H1 (cell line): Measurements from ENCODE around the gene LRP2BP. TPM values are rescaled to one million over a fixed set of nuclear protein-coding genes. Genes with fewer than 3 reads are reported as not detected.

Experiments used
- CTCF ChIA-PET: fragments of 300-600 bp; sonication (Branson Sonifier 250); formaldehyde crosslinking; loops from one replicate; lab custom pipeline; 2021; ENCODE audit not compliant: partially characterized antibody; lab: Charles Lee
- POLR2A ChIA-PET: fragments of 300-600 bp; sonication (Branson Sonifier 250); formaldehyde crosslinking; loops from one replicate; lab custom pipeline; 2021; ENCODE audit warnings: inconsistent platforms; ENCODE audit not compliant: partially characterized antibody; lab: Charles Lee
- DNase-seq, 2 experiments: peaks; one replicate each; pipeline versions ENCODE4 v3.0.0 to v3.0.0-alpha.2; 2010 to 2022; ENCODE audit warnings: low spot score in 2 of 2, low read depth in 1 of 2, mixed read lengths in 1 of 2
- FAIRE-seq: peaks from 2 replicates; lab custom pipeline; 2011; peaks lifted over from hg19 to GRCh38; lab: Jason Lieb, UNC
- H2AFZ ChIP-seq: 2 replicates; pipeline ENCODE4 v1.8.1; 2012; ENCODE audit warnings: low read length, inconsistent platforms
- H2AK5ac ChIP-seq: 2 replicates; pipeline ENCODE4 v1.6.1; 2013; ENCODE audit warnings: low read depth, low read length
- H2BK120ac ChIP-seq: replicated peaks from 2 replicates; pipeline ENCODE3; 2013; ENCODE audit warnings: low read depth, low read length, inconsistent platforms
- H2BK12ac ChIP-seq: 2 replicates; pipeline ENCODE4 v1.6.1; 2013; ENCODE audit warnings: low read depth, low read length
- H2BK15ac ChIP-seq: 2 replicates; pipeline ENCODE4 v1.6.1; 2013; ENCODE audit warnings: low read length
- H2BK20ac ChIP-seq: 2 replicates; pipeline ENCODE4 v1.6.1; 2013; ENCODE audit warnings: low read length
- H2BK5ac ChIP-seq: 2 replicates; pipeline ENCODE4 v1.6.1; 2013; ENCODE audit warnings: low read depth, low read length
- H3K14ac ChIP-seq: 2 replicates; pipeline ENCODE4 v1.6.1; 2013; ENCODE audit warnings: inconsistent platforms; ENCODE audit not compliant: insufficient read length
- H3K18ac ChIP-seq: 2 replicates; pipeline ENCODE4 v1.6.1; 2013; ENCODE audit warnings: low read length; ENCODE audit errors: extremely low read depth
- H3K23ac ChIP-seq: 2 replicates; pipeline ENCODE4 v1.6.1; 2013; ENCODE audit warnings: inconsistent platforms; ENCODE audit not compliant: insufficient read length
- H3K23me2 ChIP-seq: 2 replicates; pipeline ENCODE4 v1.6.1; 2013; ENCODE audit warnings: low read depth, low read length
- H3K27ac ChIP-seq: 2 replicates; pipeline ENCODE4 v1.6.1; 2011; ENCODE audit warnings: low read depth, low read length, inconsistent platforms
- H3K27me3 ChIP-seq, 4 experiments: replicated peaks in 1 of 4; 1 replicate in 1 of 4; 2 replicates in 3 of 4; pipeline versions ENCODE4 v1.6.1 to v1.8.1; 2011 to 2013; ENCODE audit warnings: low read length in 3 of 4, mild to moderate bottlenecking in 3 of 4, inconsistent platforms in 2 of 4, mixed read lengths in 2 of 4, moderate library complexity in 1 of 4; ENCODE audit not compliant: control insufficient read depth in 3 of 4, insufficient read depth in 3 of 4; ENCODE audit errors: extremely low read depth in 1 of 4
- H3K36me3 ChIP-seq, 4 experiments: 2 replicates each; pipeline versions ENCODE4 v1.6.1 to v1.8.1; 2011 to 2013; ENCODE audit warnings: mild to moderate bottlenecking in 4 of 4, low read length in 3 of 4, moderate library complexity in 2 of 4, control low read depth in 1 of 4, inconsistent platforms in 1 of 4; ENCODE audit not compliant: insufficient read depth in 4 of 4, control insufficient read depth in 2 of 4
- H3K4ac ChIP-seq: replicated peaks from 2 replicates; pipeline ENCODE3; 2013; ENCODE audit warnings: low read length, low read depth, mixed read lengths, inconsistent platforms; ENCODE audit not compliant: insufficient read length
- H3K4me1 ChIP-seq, 4 experiments: replicated peaks in 1 of 4; 1 replicate in 1 of 4; 2 replicates in 3 of 4; pipeline versions ENCODE4 v1.6.1 to v1.8.1; 2011 to 2013; ENCODE audit warnings: low read length in 3 of 4, inconsistent platforms in 2 of 4, mixed read lengths in 1 of 4; ENCODE audit not compliant: insufficient read depth in 4 of 4, control insufficient read depth in 3 of 4
- H3K4me2 ChIP-seq, 2 experiments: 2 replicates each; pipeline versions ENCODE4 v1.6.1 to v1.8.1; 2011 to 2013; ENCODE audit warnings: low read depth in 2 of 2, low read length in 2 of 2, control low read depth in 1 of 2, inconsistent platforms in 1 of 2, mild to moderate bottlenecking in 1 of 2; ENCODE audit not compliant: insufficient read depth in 1 of 2
- H3K4me3 ChIP-seq, 4 experiments: fragments of 200-600, 300-600 bp in 1 of 4; sonication (generic), shearing (Covaris generic), sonication (Bioruptor Twin) in 1 of 4; 2 replicates each; pipeline versions ENCODE4 v1.5.1 to v1.8.1; 2011 to 2016; ENCODE audit warnings: low read length in 4 of 4, low read depth in 3 of 4, control low read depth in 2 of 4, inconsistent platforms in 2 of 4, mild to moderate bottlenecking in 2 of 4, mixed read lengths in 1 of 4, moderate library complexity in 1 of 4; ENCODE audit not compliant: insufficient read depth in 2 of 4; ENCODE audit errors: extremely low read depth in 1 of 4
- H3K56ac ChIP-seq: replicated peaks from 2 replicates; pipeline ENCODE3; 2013; ENCODE audit warnings: low read depth, mild to moderate bottlenecking, mixed read lengths, low read length, inconsistent platforms; ENCODE audit not compliant: insufficient read length
- H3K79me1 ChIP-seq: 2 replicates; pipeline ENCODE4 v1.6.1; 2013; ENCODE audit warnings: low read depth, low read length, control low read depth
- H3K79me2 ChIP-seq, 2 experiments: 2 replicates each; pipeline versions ENCODE4 v1.6.1 to v1.8.1; 2012 to 2013; ENCODE audit warnings: low read length in 2 of 2, mild to moderate bottlenecking in 2 of 2, inconsistent platforms in 1 of 2; ENCODE audit not compliant: insufficient read depth in 2 of 2, control insufficient read depth in 1 of 2
- H3K9ac ChIP-seq, 4 experiments: replicated peaks in 1 of 4; 1 replicate in 1 of 4; 2 replicates in 3 of 4; pipeline versions ENCODE4 v1.6.1 to v1.8.1; 2011 to 2013; ENCODE audit warnings: low read depth in 3 of 4, low read length in 3 of 4, control low read depth in 2 of 4, mild to moderate bottlenecking in 2 of 4, moderate library complexity in 2 of 4, inconsistent platforms in 1 of 4; ENCODE audit errors: extremely low read depth in 1 of 4
- H3K9me3 ChIP-seq, 2 experiments: 2 replicates each; pipeline versions ENCODE4 v1.6.1 to v1.8.1; 2012 to 2013; ENCODE audit warnings: mild to moderate bottlenecking in 2 of 2, moderate library complexity in 2 of 2, control low read depth in 1 of 2, inconsistent platforms in 1 of 2, low read depth in 1 of 2, low read length in 1 of 2, mixed read lengths in 1 of 2; ENCODE audit not compliant: insufficient read depth in 2 of 2
- H4K20me1 ChIP-seq, 2 experiments: replicated peaks in 1 of 2; 2 replicates each; pipeline versions ENCODE3 to v1.8.1; 2011 to 2013; ENCODE audit warnings: inconsistent platforms in 2 of 2, low read length in 2 of 2, mild to moderate bottlenecking in 1 of 2; ENCODE audit not compliant: insufficient read depth in 2 of 2, control insufficient read depth in 1 of 2
- H4K5ac ChIP-seq: 2 replicates; pipeline ENCODE4 v1.6.1; 2013; ENCODE audit warnings: low read length, low read depth, mixed read lengths, inconsistent platforms; ENCODE audit not compliant: insufficient read length
- H4K8ac ChIP-seq: 2 replicates; pipeline ENCODE4 v1.8.0; 2013; ENCODE audit warnings: mild to moderate bottlenecking, moderate library complexity, low read length, inconsistent platforms; ENCODE audit not compliant: insufficient read depth; ENCODE audit errors: extremely low read depth
- H4K91ac ChIP-seq: replicated peaks from 2 replicates; pipeline ENCODE3; 2013; ENCODE audit warnings: low read length, mixed read lengths, inconsistent platforms; ENCODE audit not compliant: insufficient read length
- ASH2L ChIP-seq: fragments of 200-600, 300-600 bp; sonication (generic); IDR thresholded peaks from one replicate; pipeline ENCODE4 v1.7.1; 2017; ENCODE audit warnings: low read length
- CTBP2 ChIP-seq: IDR thresholded peaks from 2 replicates; pipeline ENCODE4 v1.7.0; 2011; ENCODE audit warnings: borderline replicate concordance, mild to moderate bottlenecking, moderate library complexity, mixed read lengths, low read length; ENCODE audit not compliant: insufficient read depth, insufficient read length
- EZH2 ChIP-seq: fragments of 200-600 bp; sonication (generic); IDR thresholded peaks from 2 replicates; pipeline ENCODE4 v1.7.1; 2012; ENCODE audit warnings: low read depth, mild to moderate bottlenecking, moderate library complexity, low read length, inconsistent platforms; ENCODE audit not compliant: severe bottlenecking
- GABPA ChIP-seq: IDR thresholded peaks from 2 replicates; pipeline ENCODE4 v1.6.1; 2011; ENCODE audit warnings: mild to moderate bottlenecking, low read length, moderate library complexity, borderline replicate concordance; ENCODE audit not compliant: insufficient read depth
- HDAC2 ChIP-seq, 2 experiments: fragments of 300-600 bp in 1 of 2; sonication (generic) in 1 of 2; IDR thresholded peaks; 2 replicates each; pipeline ENCODE4 v1.6.1; 2011 to 2012; ENCODE audit warnings: low read depth in 2 of 2, low read length in 2 of 2, mild to moderate bottlenecking in 2 of 2, moderate library complexity in 2 of 2, borderline replicate concordance in 1 of 2, inconsistent platforms in 1 of 2
- PHF8 ChIP-seq: fragments of 200-600 bp; sonication (generic); conservative IDR thresholded peaks from 2 replicates; pipeline ENCODE4 v1.7.1; 2012; ENCODE audit warnings: low read depth, mild to moderate bottlenecking, inconsistent platforms, low read length, moderate library complexity
- POLR2AphosphoS5 ChIP-seq: IDR thresholded peaks from 2 replicates; pipeline ENCODE4 v1.6.1; 2011; ENCODE audit warnings: low read depth, low read length
- SAP30 ChIP-seq: fragments of 300-600 bp; sonication (generic); IDR thresholded peaks from 2 replicates; pipeline ENCODE4 v1.7.1; 2012; ENCODE audit warnings: low read length, moderate library complexity, mild to moderate bottlenecking, inconsistent platforms; ENCODE audit not compliant: insufficient read depth, insufficient replicate concordance
- SIRT6 ChIP-seq: IDR thresholded peaks from one replicate; pipeline ENCODE4 v1.7.1; 2012; ENCODE audit warnings: low read length, inconsistent platforms
- SRF ChIP-seq: IDR thresholded peaks from 2 replicates; pipeline ENCODE4 v1.6.1; 2011; ENCODE audit warnings: mild to moderate bottlenecking, low read depth, low read length, moderate library complexity
- SUZ12 ChIP-seq: fragments of 200-600 bp; sonication (generic); IDR thresholded peaks from 2 replicates; pipeline ENCODE4 v1.6.1; 2012; ENCODE audit warnings: mild to moderate bottlenecking, inconsistent platforms, low read length, moderate library complexity, mixed read lengths
- WGBS, 2 experiments: shearing (Covaris generic) in 1 of 2; methylation state at CpG; one replicate each; pipeline versions ENCODE4 v1.1.6 to v1.1.7; 2013 to 2015; ENCODE audit warnings: low lambda C conversion rate in 2 of 2, mixed read lengths in 2 of 2, inconsistent platforms in 1 of 2, low coverage in 1 of 2, missing lambda C conversion rate in 1 of 2; ENCODE audit not compliant: insufficient replicate concordance in 2 of 2, insufficient coverage in 1 of 2, insufficient read length in 1 of 2; ENCODE audit errors: extremely low coverage in 1 of 2, missing lambda C conversion rate in 1 of 2; 5-methylcytosine and 5-hydroxymethylcytosine counted together
- polyA plus RNA-seq, 7 experiments: library from polyadenylated mRNA; depleted of rRNA in 3 of 7; stranded (reverse) in 5 of 7; unstranded in 2 of 7; fragments of >200 nt in 5 of 7; fragments of 200-250 nt in 2 of 7; gene quantifications; 1 replicate in 5 of 7; 2 replicates in 1 of 7; 4 replicates in 1 of 7; pipeline versions ENCODE4 v1.2.1 to v1.2.3, GENCODE V29; 2011 to 2013; ENCODE audit warnings: missing spikeins in 2 of 7, mixed read lengths in 2 of 7
- total RNA-seq: library from RNA; stranded (reverse); fragmentation: NEBNext Ultra II Directional; extraction: Animal tissue kit (Norgen Biotek cat#: 25700); gene quantifications from 2 replicates; pipeline ENCODE4 v1.2.1, GENCODE V29; 2021
- TF ChIP-seq, protein P1 (sequence below): IDR thresholded peaks from 2 replicates; pipeline ENCODE4 v1.6.1; 2011; ENCODE audit warnings: low read length, improper control_type of control experiment

The LRP2BP gene
- total and polyA plus RNA-seq, 2 of the 8 experiments (the other 6 are each of a cell fraction or from before 2014, with no cell fraction given) = 0.12 to 0.30 TPM

DNA sequence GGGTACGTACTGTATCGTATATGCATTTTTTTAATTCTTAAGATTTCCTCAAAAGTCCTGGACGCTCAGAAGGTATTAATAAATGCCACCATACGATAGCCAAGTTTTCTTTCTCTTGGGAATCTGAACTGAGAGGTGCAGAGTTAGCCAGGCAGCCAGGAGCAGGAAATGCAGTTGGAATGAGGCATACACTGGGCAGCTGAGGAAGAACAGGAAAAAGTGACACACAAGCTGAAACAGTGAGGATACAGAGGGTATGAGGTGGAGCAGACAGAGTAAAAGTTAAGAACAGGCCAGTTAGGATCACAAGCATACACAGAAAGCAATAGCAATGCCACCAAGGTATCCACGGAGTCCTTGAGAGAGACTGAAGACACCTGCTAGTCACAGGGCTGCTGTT lies 16.7 kb upstream of the LRP2BP start:
- CTCF ChIA-PET = no interaction called here
- H3K9ac ChIP-seq = no peak overlapping the region
- H2AFZ ChIP-seq = no peak overlapping the region
- no peak overlapping the region for H3K56ac ChIP-seq
- no peak overlapping the region for H2AK5ac ChIP-seq
- H4K5ac ChIP-seq = no peak overlapping the region
- H3K23me2 ChIP-seq = no peaks in the 10 kb centered on the region
- H4K91ac ChIP-seq = no peak overlapping the region
- no peak overlapping the region for H3K18ac ChIP-seq
- H3K27me3 ChIP-seq = no peaks in the 10 kb centered on the region
- H3K4me1 ChIP-seq = no peaks in the 10 kb centered on the region
- H3K14ac ChIP-seq = no peak overlapping the region
- no peak overlapping the region for H3K4me3 ChIP-seq
- no peak overlapping the region for H2BK15ac ChIP-seq
- no peak overlapping the region for H2BK12ac ChIP-seq
- H3K79me1 ChIP-seq = no peaks in the 10 kb centered on the region
- H3K36me3 ChIP-seq = peaks cover 0 to 26% (median 7%) of the 10 kb centered on the region in 4 experiments; a peak in 4 of 8 replicates
- WGBS, 2 experiments = 88% methylated on average over 5 of the region's 5 CpGs; no CpG with 5 or more reads in 1 of the 2 experiments
- DNase-seq (no peak), FAIRE-seq (no peak)
- no peak overlapping the region for H2BK5ac ChIP-seq
- H3K27ac ChIP-seq = no peak overlapping the region
- H3K4ac ChIP-seq = no peak overlapping the region
- H2BK120ac ChIP-seq = no peak overlapping the region
- POLR2A ChIA-PET = interaction anchor here (0.6 kb wide), 1 partner anchor 348 kb away, joined by 3 read pairs; no protein-coding TSS in a partner anchor
- H4K8ac ChIP-seq = no peak overlapping the region
- no peaks in the 10 kb centered on the region; a peak in 1 of 4 replicates for H3K9me3 ChIP-seq
- no peak overlapping the region for H3K23ac ChIP-seq
- peaks cover 0 to 4% of the 10 kb centered on the region in 2 experiments for H4K20me1 ChIP-seq
- H3K4me2 ChIP-seq = no peak overlapping the region
- H3K79me2 ChIP-seq = no peaks in the 10 kb centered on the region
- no peak overlapping the region for H2BK20ac ChIP-seq
- TF ChIP-seq POLR2AphosphoS5 (no peak), GABPA (no peak), HDAC2 (IDR thresholded peaks at IDR 0.05; ENCODE audit: borderline replicate concordance in 1 of 2, low read depth in 2 of 2, low read length in 2 of 2) (no peak), SAP30 (no peak), EZH2 (no peak), SUZ12 (no peak), CTBP2 (no peak), SRF (no peak), PHF8 (no peak), ASH2L (no peak), SIRT6 (no peak)
- TF ChIP-seq, protein P1, sequence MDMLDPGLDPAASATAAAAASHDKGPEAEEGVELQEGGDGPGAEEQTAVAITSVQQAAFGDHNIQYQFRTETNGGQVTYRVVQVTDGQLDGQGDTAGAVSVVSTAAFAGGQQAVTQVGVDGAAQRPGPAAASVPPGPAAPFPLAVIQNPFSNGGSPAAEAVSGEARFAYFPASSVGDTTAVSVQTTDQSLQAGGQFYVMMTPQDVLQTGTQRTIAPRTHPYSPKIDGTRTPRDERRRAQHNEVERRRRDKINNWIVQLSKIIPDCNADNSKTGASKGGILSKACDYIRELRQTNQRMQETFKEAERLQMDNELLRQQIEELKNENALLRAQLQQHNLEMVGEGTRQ = no peak
